DOHH2 (cell line): Measurements from ENCODE around the gene CGB2.
"Not testable (repeated sequence)": the region's sequence is repeated elsewhere in the genome, so short reads cannot be mapped to it uniquely, and the experiment has no call there.

Source experiments
- H3F3A ChIP-seq: fragments of 200-600 bp; sonication (generic), shearing (Covaris generic); 2 replicates; pipeline ENCODE4 v1.6.0; 2016; ENCODE audit warnings: antibody characterized with exemption, mild to moderate bottlenecking; ENCODE audit not compliant: control insufficient read depth, insufficient read depth
- H3K27ac ChIP-seq: fragments of 200-600 bp; sonication (generic); 2 replicates; pipeline ENCODE4 v1.5.1; 2014; ENCODE audit warnings: low read depth, mild to moderate bottlenecking, low read length, moderate library complexity
- H3K27me3 ChIP-seq: fragments of 200-600 bp; sonication (generic); 2 replicates; pipeline ENCODE4 v1.6.1; 2014; ENCODE audit warnings: mild to moderate bottlenecking, low read length, mixed read lengths; ENCODE audit not compliant: control insufficient read depth
- H3K36me3 ChIP-seq: fragments of 200-600 bp; sonication (generic); 2 replicates; pipeline ENCODE4 v1.6.1; 2014; ENCODE audit warnings: mild to moderate bottlenecking, low read length, moderate library complexity, mixed read lengths; ENCODE audit not compliant: control insufficient read depth
- H3K4me1 ChIP-seq: fragments of 200-600 bp; sonication (generic); 2 replicates; pipeline ENCODE4 v1.6.1; 2014; ENCODE audit warnings: mild to moderate bottlenecking, low read length, mixed read lengths; ENCODE audit not compliant: control insufficient read depth
- H3K4me2 ChIP-seq: fragments of 200-600 bp; sonication (generic); 2 replicates; pipeline ENCODE4 v1.6.0; 2014; ENCODE audit warnings: mild to moderate bottlenecking, low read length, moderate library complexity
- H3K4me3 ChIP-seq: fragments of 200-600 bp; sonication (generic); 2 replicates; pipeline ENCODE4 v1.5.1; 2014; ENCODE audit warnings: mild to moderate bottlenecking, low read length, mixed read lengths
- H3K79me2 ChIP-seq: fragments of 200-600 bp; sonication (generic); 2 replicates; pipeline ENCODE4 v1.6.1; 2014; ENCODE audit warnings: mild to moderate bottlenecking, low read length, mixed read lengths; ENCODE audit not compliant: control insufficient read depth
- H3K9me2 ChIP-seq: fragments of 200-600 bp; sonication (generic); replicated peaks from 2 replicates; pipeline ENCODE4 v1.6.1; 2014; ENCODE audit warnings: mild to moderate bottlenecking, low read length, mixed read lengths; ENCODE audit not compliant: control insufficient read depth
- H3K9me3 ChIP-seq: fragments of 200-600 bp; sonication (generic); 2 replicates; pipeline ENCODE4 v1.6.1; 2014; ENCODE audit warnings: antibody characterized with exemption, low read length, mixed read lengths; ENCODE audit not compliant: control insufficient read depth, insufficient read depth
- H4K20me1 ChIP-seq: fragments of 200-600 bp; sonication (generic); 2 replicates; pipeline ENCODE4 v1.6.0; 2014; ENCODE audit warnings: low read depth, mild to moderate bottlenecking, antibody characterized with exemption, low read length, moderate library complexity; ENCODE audit not compliant: control insufficient read depth, insufficient read depth
- EZH2phosphoT487 ChIP-seq: fragments of 200-600 bp; sonication (generic); IDR thresholded peaks from 2 replicates; pipeline ENCODE4 v1.6.1; 2017; ENCODE audit warnings: borderline replicate concordance, mild to moderate bottlenecking, antibody characterized with exemption, low read length, moderate library complexity, mixed read lengths
- TF ChIP-seq, protein P1 (sequence below): fragments of 200-600 bp; sonication (generic); IDR thresholded peaks from one replicate; pipeline ENCODE4 v1.5.1; 2014; ENCODE audit warnings: antibody characterized with exemption, mild to moderate bottlenecking, low read depth, low read length; ENCODE audit not compliant: poor library complexity, severe bottlenecking

The CGB2 gene

DNA sequence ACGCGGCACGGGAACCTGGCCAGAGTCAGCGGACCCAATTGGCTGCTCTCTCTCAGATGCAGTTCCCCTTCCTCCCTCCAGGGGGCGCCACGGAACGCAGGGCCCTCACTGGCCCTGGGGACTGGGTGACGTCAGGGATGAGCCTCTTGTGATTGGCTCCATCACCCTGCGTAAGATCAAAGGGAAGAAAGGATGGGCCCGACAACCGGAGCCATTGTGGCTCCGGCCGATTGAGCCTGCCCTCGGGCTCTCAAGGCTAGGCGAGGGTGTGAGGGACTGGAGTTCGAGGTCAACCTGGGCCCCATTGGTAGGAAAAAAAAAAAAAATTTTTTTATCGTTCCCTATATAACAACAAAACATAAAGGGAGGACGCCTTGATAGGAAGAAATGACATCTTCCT is 5.1 kb downstream of the CGB2 start, which contains the start of gene CGB1:
Gene CGB1, minus strand, starts transcription at position 81 of the 400 bp plus-strand sequence. CDS start 184 bp downstream, outside the sequence.
- H3K4me3 ChIP-seq, result not testable (repeated sequence)

GRCh38 chr19:49038111-49038510 is 6.4 kb downstream of the CGB2 start:
- H4K20me1 ChIP-seq, H3K4me3 ChIP-seq, H3K79me2 ChIP-seq, H3F3A ChIP-seq, H3K4me1 ChIP-seq, H3K9me3 ChIP-seq, H3K9me2 ChIP-seq, H3K27me3 ChIP-seq, H3K4me2 ChIP-seq, H3K27ac ChIP-seq, H3K36me3 ChIP-seq: not testable (repeated sequence)

More for the DNA sequence above, 5.1 kb downstream of the CGB2 start, which contains the start of gene CGB1:
- H3K36me3 ChIP-seq, H3K9me3 ChIP-seq, H3K9me2 ChIP-seq, H3K27me3 ChIP-seq, H3F3A ChIP-seq, H3K27ac ChIP-seq, H4K20me1 ChIP-seq, H3K4me1 ChIP-seq, H3K79me2 ChIP-seq, H3K4me2 ChIP-seq: not testable (repeated sequence)
- TF ChIP-seq, protein P1, sequence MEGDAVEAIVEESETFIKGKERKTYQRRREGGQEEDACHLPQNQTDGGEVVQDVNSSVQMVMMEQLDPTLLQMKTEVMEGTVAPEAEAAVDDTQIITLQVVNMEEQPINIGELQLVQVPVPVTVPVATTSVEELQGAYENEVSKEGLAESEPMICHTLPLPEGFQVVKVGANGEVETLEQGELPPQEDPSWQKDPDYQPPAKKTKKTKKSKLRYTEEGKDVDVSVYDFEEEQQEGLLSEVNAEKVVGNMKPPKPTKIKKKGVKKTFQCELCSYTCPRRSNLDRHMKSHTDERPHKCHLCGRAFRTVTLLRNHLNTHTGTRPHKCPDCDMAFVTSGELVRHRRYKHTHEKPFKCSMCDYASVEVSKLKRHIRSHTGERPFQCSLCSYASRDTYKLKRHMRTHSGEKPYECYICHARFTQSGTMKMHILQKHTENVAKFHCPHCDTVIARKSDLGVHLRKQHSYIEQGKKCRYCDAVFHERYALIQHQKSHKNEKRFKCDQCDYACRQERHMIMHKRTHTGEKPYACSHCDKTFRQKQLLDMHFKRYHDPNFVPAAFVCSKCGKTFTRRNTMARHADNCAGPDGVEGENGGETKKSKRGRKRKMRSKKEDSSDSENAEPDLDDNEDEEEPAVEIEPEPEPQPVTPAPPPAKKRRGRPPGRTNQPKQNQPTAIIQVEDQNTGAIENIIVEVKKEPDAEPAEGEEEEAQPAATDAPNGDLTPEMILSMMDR, result peak; percentile 75

- H3K4me2 ChIP-seq, H3K27ac ChIP-seq: not testable (repeated sequence)
Measured at GRCh38 chr19:49038557-49039276, 7.0 kb downstream of the CGB2 start.

GRCh38 chr19:49039736-49040135 is 8.0 kb downstream of the CGB2 start:
- not testable (repeated sequence) for H3K36me3 ChIP-seq, H3K79me2 ChIP-seq, H3K4me3 ChIP-seq, H4K20me1 ChIP-seq, H3K27me3 ChIP-seq, H3K4me1 ChIP-seq, H3K27ac ChIP-seq, H3K4me2 ChIP-seq, H3K9me2 ChIP-seq, H3F3A ChIP-seq, H3K9me3 ChIP-seq

More at GRCh38 chr19:49038557-49039276, 7.0 kb downstream of the CGB2 start:
- not testable (repeated sequence) for H3K4me1 ChIP-seq, H4K20me1 ChIP-seq, H3K79me2 ChIP-seq, H3K27me3 ChIP-seq, H3K9me2 ChIP-seq, H3K4me3 ChIP-seq, H3K9me3 ChIP-seq, H3F3A ChIP-seq, H3K36me3 ChIP-seq

DNA sequence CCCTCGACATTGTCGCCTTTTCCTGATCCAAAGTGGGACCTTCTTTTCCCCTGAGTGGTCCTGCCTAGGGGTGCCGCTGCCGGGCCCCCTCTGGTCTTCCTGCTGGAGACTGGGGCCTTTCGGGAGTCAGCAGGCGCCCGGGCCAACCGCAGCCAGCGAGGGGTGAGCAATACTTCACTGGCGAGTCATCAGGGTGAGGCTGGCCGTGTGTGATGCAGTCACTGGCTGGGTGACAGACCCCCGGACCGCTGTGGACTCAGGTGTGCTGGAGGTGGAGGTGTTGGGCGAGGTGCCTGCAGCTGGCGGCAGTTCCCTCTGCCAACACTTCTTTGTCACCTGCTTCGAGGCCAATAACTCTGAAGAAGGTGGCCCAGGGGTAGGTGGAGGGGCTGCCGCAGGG is 10.5 kb downstream of the CGB2 start:
- Histone ChIP-seq H4K20me1 (no peaks in the 10 kb centered on the region), H3K4me3 (no peak overlapping the region), H3K27me3 (no peaks in the 10 kb centered on the region), H3K79me2 (no peaks in the 10 kb centered on the region), H3K9me3 (no peaks in the 10 kb centered on the region), H3K9me2 (no peaks in the 10 kb centered on the region), H3K36me3 (no peaks in the 10 kb centered on the region), H3K4me1 (no peaks in the 10 kb centered on the region), H3K27ac (no peak overlapping the region), H3F3A (no peaks in the 10 kb centered on the region), H3K4me2 (no peak overlapping the region)
- TF ChIP-seq EZH2phosphoT487, result no peak
- TF ChIP-seq, protein P1, result no peak

DNA sequence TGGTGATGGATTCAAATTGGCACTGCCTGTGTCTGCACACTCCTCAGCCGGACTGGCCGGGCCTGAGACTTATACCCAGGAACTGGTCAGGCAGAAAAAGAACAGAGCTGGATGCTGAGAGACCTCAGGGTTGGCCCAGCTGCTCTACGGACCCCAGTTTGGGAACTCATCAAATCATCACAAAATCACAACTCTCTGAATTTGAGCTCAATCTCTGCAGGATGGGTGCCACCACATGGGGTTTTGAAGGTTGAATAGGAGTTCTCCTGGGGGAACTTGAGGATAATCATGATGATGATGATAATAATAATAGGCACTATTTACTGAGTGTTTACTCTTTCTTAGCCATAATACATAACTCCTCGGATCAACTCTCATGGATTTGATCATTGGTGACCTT is 11.0 kb downstream of the CGB2 start:
- not testable (repeated sequence) for H4K20me1 ChIP-seq, H3K4me2 ChIP-seq, H3K79me2 ChIP-seq, H3K36me3 ChIP-seq, H3K27ac ChIP-seq, H3K9me2 ChIP-seq, H3K9me3 ChIP-seq, H3K4me3 ChIP-seq, H3K4me1 ChIP-seq, H3F3A ChIP-seq, H3K27me3 ChIP-seq
